HG02885 (cell line): ENCODE data around the gene GOLGA8J.
"Not testable (repeated sequence)": the region's sequence is repeated elsewhere in the genome, so short reads cannot be mapped to it uniquely, and the experiment has no call there.

Source experiments
- ATAC-seq: cut with Tn5 transposase; IDR thresholded peaks from one replicate; pipeline ENCODE4 v1.9.1; 2021; ENCODE audit warnings: mild to moderate bottlenecking; ENCODE audit not compliant: unreplicated experiment, poor library complexity

GOLGA8J gene

DNA sequence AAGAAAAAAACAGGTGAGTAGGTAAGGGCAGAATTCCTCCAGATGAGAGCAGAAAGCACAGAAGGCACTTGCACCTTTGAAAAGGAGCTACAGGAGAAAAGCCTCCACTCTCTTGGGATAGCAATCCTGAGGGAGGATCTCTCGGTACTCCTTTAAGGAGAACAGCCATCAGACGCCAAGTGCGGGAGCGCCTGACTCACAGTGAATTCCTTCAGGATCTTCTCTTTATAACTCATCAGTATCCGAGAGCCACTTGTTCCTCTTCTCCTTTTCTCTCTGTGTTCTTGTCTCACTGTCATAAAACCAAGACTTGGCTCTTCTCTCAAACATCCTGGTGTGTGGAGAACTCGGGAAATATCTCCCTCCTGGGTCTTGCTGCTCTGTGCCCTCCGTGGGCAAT, 10.1 kb upstream of the GOLGA8J start:
- ATAC-seq = no peak

DNA sequence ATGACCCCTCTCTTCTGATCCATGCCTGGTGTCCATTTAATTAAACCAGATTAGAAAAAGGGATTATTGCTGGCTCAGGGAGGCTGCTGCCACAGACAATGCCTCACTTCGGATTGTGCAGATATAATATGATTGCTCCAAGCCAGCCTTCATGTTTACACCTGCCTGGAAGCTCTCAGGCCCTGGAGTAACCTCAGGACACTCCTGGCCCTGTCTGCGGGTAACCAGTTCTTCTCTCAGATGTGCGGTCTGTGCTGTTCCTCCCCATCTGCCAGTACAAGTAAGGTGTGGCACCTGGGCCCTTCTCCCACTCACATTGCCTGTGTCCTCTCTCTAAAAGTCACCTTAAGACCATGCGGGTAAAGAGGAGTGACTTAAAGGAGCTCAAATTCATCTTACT, 8.8 kb upstream of the GOLGA8J start:
- no peak for ATAC-seq

DNA sequence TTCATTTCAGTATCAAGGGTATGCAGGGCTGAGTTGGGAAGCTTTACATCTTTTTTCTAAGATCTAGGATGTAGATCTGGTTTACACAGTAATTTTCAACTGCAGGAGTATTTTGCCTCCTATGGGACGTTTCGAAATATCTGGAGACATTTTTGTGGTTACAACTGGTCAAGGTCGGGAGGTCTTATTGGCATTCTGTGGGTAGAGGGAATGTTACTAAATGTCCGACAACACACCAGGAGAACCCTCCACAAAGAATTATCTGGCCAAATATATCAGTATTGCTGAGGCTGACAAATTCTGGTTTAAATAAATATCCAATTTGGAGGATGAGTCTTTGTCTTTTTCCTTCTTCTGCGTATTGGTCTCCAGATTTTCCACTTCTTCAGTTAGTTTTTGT, 1.9 kb upstream of the GOLGA8J start:
- ATAC-seq = not testable (repeated sequence)

DNA sequence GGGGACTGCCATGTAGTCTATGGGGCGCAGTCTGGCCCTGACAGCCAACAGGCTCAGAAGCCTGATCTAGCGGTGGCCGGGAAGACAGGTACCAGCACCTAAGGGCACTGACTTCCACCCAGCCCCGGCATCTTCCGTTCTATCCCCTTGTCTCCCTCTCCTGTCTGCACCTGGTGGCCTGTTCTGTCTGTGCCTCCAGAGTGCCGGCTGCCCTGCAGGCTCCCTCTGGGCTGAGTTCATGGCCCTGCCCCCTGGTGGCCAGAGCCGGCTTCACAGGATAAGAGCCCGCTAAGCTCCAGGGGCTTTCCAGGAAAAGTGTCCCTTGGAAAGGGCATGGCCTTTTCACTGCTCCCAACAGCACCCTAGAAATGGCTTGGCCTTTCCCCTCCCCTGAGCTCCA, 15.1 kb downstream of the GOLGA8J start:
- not testable (repeated sequence) for ATAC-seq

DNA sequence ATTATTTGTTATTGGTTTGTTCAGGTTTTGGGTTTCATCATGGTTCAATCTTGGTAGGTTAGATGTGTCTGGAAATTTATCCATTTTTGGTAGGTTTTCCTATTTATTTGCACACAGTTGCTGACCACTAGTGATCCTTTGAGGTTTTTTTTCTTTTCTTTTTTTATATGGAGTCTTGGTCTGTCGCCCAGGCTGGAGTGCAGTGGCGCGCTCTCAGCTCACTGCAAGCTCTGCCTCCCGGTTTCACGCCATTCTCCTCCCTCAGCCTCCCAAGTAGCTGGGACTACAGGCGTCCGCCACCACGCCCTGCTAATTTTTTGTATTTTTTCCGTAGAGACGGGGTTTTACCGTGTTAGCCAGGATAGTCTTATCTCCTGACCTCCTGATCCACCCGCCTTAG, 20.1 kb downstream of the GOLGA8J start:
- ATAC-seq = not testable (repeated sequence)

DNA sequence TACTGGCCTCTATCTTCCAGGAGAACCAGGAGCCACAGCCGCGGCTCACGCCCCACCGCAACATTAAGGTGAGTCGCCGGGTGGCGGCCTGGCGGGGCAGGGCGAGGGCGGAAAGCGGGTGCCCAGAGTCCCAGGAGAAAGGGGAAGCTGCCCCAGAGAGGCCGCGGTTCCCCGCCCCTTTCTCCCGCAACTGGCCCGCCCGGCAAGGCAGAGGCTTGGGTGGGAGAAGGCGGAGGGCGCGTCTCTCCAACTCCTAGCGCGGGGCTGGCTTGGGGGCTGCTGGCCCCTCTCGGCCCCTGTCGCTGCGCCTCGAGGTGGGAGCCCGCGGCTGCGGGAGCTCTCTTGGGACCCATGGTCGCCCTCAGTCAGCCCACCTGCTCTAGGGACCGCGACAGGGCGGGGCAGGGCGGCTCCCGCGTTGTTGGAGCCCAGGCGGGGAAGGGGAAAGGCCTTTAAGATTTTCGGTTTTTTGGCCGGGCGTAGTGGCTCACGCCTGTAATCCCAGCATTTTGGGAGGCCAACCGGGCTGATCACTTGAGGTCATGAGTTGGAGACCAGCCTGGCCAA, 21.3 kb downstream of the GOLGA8J start:
- ATAC-seq = not testable (repeated sequence)

DNA sequence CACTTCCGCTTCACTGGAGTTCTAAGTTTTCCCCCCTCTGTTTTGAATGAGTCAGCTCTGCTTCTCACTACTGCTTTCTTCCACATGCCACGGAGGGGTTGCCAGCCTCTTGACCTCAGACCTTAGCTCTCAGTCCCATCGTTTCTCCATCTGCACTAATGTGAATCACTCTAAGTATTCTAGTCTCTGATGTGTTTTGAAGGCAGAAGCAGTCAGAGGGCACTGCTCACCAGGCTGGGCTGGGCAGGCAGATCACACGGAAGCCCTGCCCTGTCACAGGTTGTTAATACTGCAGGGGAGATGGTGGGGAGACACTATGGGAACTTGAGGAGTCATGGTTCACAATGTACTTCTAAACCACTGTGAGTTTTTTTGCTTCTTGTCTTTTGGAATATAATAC, 27.8 kb downstream of the GOLGA8J start:
- ATAC-seq = not testable (repeated sequence)

DNA sequence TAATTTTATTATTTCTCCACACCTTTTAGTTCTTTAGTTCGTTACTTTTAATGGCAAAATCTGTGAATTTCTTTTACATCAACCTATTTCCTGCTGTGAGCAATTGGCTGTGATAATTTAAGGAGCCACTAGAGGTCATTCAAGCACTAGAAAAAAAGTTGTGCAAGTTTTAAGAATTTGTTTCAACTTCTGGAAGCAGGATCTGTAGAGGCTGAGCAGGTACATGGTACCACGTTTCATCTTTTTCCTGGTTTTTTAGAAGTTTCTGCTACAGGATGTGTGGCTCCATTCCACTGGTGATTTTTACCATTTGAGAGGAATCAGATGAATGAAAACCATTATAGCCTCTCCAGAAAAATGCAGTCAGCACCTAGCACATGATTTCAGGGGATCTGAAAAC, 47.3 kb downstream of the GOLGA8J start:
- not testable (repeated sequence) for ATAC-seq

DNA sequence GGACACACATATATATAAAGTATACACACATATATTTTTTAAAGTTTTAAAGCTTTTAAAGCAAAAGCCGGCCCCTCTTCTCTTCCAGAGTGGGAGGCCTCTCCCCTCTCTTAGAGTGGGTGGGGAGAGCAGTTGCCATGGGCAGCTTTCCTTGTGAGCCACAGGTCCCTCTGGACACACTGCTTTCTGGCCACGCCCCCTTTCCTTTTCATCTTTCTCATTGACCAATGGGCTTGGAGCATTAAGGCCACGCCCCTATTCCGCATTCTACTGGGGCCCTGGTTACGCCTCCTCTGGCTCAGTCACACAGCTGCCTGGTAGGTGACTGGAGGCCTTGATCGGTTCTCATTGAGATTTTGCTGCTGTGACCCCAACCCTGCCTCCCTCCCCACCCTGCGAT, 52.0 kb downstream of the GOLGA8J start, which contains the start of gene GOLGA8T:
GOLGA8T (plus strand) TSS at position 301 of the 400 bp plus-strand sequence; CDS start at position 399, 98 bp downstream.
- ATAC-seq = not testable (repeated sequence)
